ENCODE results near the gene HMGA1.

The HMGA1 gene

GRCh38 chr6:34246249-34246562, 9.5 kb downstream of the HMGA1 start:
- CTCF ChIA-PET, result interaction anchor here (1.0 to 4.5 kb wide), 5 partner anchors 10 to 363 kb away, joined by 3 to 38 read pairs (median 4); partner anchors contain the start of gene HMGA1
- TF ChIP-seq CTCF (IDR thresholded peaks at IDR 0.05; ENCODE audit: insufficient read depth, low read length, missing control alignments), result no peak
- no peak for DNase-seq (ENCODE audit: low read depth, low spot score)
- no peak overlapping the region for H3K4me3 ChIP-seq (ENCODE audit: low read depth, low read length)
- POLR2A ChIA-PET, result no interaction called here

- peak; percentile 63 for TF ChIP-seq CTCF (IDR thresholded peaks at IDR 0.05; ENCODE audit: insufficient read depth, low read length, missing control alignments)
- no peak for DNase-seq (ENCODE audit: low read depth, low spot score)
- ChIA-PET POLR2A (interaction anchor here (4.2 kb wide), 1 partner anchor 178 kb away, joined by 19 read pairs; the partner anchor contains the start of gene RPS10), CTCF (interaction anchor here (1.0 to 4.5 kb wide), 8 partner anchors 10 to 362 kb away, joined by 3 to 38 read pairs (median 4); partner anchors contain the start of gene HMGA1)
- H3K4me3 ChIP-seq (ENCODE audit: low read depth, low read length), result no peak overlapping the region
Measured at GRCh38 chr6:34246563-34247391, 10.1 kb downstream of the HMGA1 start.

- TF ChIP-seq CTCF (IDR thresholded peaks at IDR 0.05; ENCODE audit: insufficient read depth, low read length, missing control alignments), result no peak
- ChIA-PET CTCF (interaction anchor here (1.0 to 4.5 kb wide), 9 partner anchors 11 to 361 kb away, joined by 3 to 38 read pairs (median 5); partner anchors contain the start of gene HMGA1), POLR2A (interaction anchor here (1.4 to 4.2 kb wide), 4 partner anchors 11 to 177 kb away, joined by 3 to 19 read pairs (median 6); partner anchors contain the start of genes HMGA1 and RPS10)
- peak overlapping the region; percentile 87 for H3K4me3 ChIP-seq (ENCODE audit: low read depth, low read length)
- DNase-seq (ENCODE audit: low read depth, low spot score), result no peak
Measured at GRCh38 chr6:34247481-34248197, 11.0 kb downstream of the HMGA1 start.

- POLR2A ChIA-PET, result interaction anchor here (1.4 to 4.2 kb wide), 5 partner anchors 12 to 177 kb away, joined by 3 to 19 read pairs (median 5); partner anchors contain the start of genes HMGA1 and RPS10
- no peak for DNase-seq (ENCODE audit: low read depth, low spot score)
- CTCF ChIA-PET, result interaction anchor here (1.4 to 4.5 kb wide), 12 partner anchors 15 to 361 kb away, joined by 3 to 38 read pairs (median 7); no protein-coding TSS in a partner anchor
- peak overlapping the region; percentile 87 for H3K4me3 ChIP-seq (ENCODE audit: low read depth, low read length)
- no peak for TF ChIP-seq CTCF (IDR thresholded peaks at IDR 0.05; ENCODE audit: insufficient read depth, low read length, missing control alignments)
Measured at GRCh38 chr6:34248198-34248726, 11.6 kb downstream of the HMGA1 start.

GRCh38 chr6:34248727-34249468, 12.2 kb downstream of the HMGA1 start, which contains the start of gene SMIM29:
Gene SMIM29 (minus strand): TSS chr6:34249006. CDS start chr6:34247791, 1,215 bp downstream.
- ChIA-PET CTCF (interaction anchor here (0.6 to 4.5 kb wide), 49 partner anchors 7 to 402 kb away, joined by 3 to 38 read pairs (median 5); partner anchors contain the start of genes HMGA1 and NUDT3), POLR2A (interaction anchor here (0.6 to 4.2 kb wide), 9 partner anchors 13 to 176 kb away, joined by 3 to 19 read pairs (median 4); partner anchors contain the start of genes HMGA1 and RPS10)
- peak; percentile 90 for TF ChIP-seq CTCF (IDR thresholded peaks at IDR 0.05; ENCODE audit: insufficient read depth, low read length, missing control alignments)

More at GRCh38 chr6:34248727-34249468, 12.2 kb downstream of the HMGA1 start, which contains the start of gene SMIM29:
- peak within 1 kb of the TSS; percentile 87 for H3K4me3 ChIP-seq (ENCODE audit: low read depth, low read length)
- DNase-seq (ENCODE audit: low read depth, low spot score), result peak; percentile 57

Data from AG04449 (cell line).